Nasal cavity respiratory epithelium epithelial cell of viscerocranial mucosa (primary cell): ENCODE data around the gene ANLN. TPM values are rescaled to one million over a fixed set of nuclear protein-coding genes. Genes with fewer than 3 reads are reported as not detected.

Experiments
- total RNA-seq: library from RNA; depleted of rRNA; stranded (reverse); fragments of >200 nt; gene quantifications from 2 replicates; pipeline ENCODE4 v1.2.3, GENCODE V29; 2014

ANLN gene
- 0.78 and 1.4 TPM in 2 replicates for total RNA-seq

GRCh38 chr7:36389371-36390198 is at the start of gene ANLN:
Gene ANLN, plus strand, starts transcription at chr7:36389862. Its CDS starts 165 bp downstream, at chr7:36390027.

Other genes with a start within 250 kb of the ANLN start
- 2.1 and 3.5 TPM in 2 replicates for gene EEPD1, start 236.6 kb upstream of the ANLN start, total RNA-seq